Tibial nerve (tissue), 4 donors: ENCODE results near the gene WNT16. TPM values are rescaled to one million over a fixed set of nuclear protein-coding genes. Genes with fewer than 3 reads are reported as not detected.

Experiments
- DNase-seq, 2 donors: peaks; one replicate each; pipeline ENCODE4 v3.0.0-alpha.2; 2019; ENCODE audit warnings: low spot score in 2 of 2
- H3K27ac ChIP-seq, 4 donors: fragments of 200-600 bp; sonication (generic) in 3 of 4; one replicate each; pipeline ENCODE4 v1.5.1; 2017 to 2019; ENCODE audit warnings: mild to moderate bottlenecking in 1 of 4
- H3K27me3 ChIP-seq, 2 donors: fragments of 200-600 bp; sonication (generic) in 1 of 2; one replicate each; pipeline versions ENCODE4 v1.5.1 to v1.6.0; 2017 to 2019
- H3K36me3 ChIP-seq, 3 donors: fragments of 200-600 bp; sonication (generic); one replicate each; pipeline ENCODE4 v1.5.1; 2018 to 2019
- H3K4me1 ChIP-seq, 4 donors: fragments of 200-600 bp; sonication (generic) in 3 of 4; one replicate each; pipeline ENCODE4 v1.5.1; 2017 to 2019
- H3K4me3 ChIP-seq, 4 donors: fragments of 200-600 bp; sonication (generic) in 3 of 4; one replicate each; pipeline ENCODE4 v1.5.1; 2017 to 2019; ENCODE audit warnings: mild to moderate bottlenecking in 1 of 4, moderate library complexity in 1 of 4
- H3K9me3 ChIP-seq, 4 donors: fragments of 200-600 bp; sonication (generic) in 3 of 4; one replicate each; pipeline ENCODE4 v1.5.1; 2017 to 2019
- EP300 ChIP-seq, 2 donors: sonication (generic); formaldehyde crosslinking; IDR thresholded peaks; one replicate each; pipeline ENCODE4 v1.6.1; 2017; ENCODE audit warnings: antibody characterized with exemption in 2 of 2, mild to moderate bottlenecking in 1 of 2
- POLR2A ChIP-seq, 2 donors: fragments of 450-650 bp; IDR thresholded peaks; one replicate each; pipeline ENCODE4 v1.6.1; 2017; ENCODE audit warnings: antibody characterized with exemption in 2 of 2, mild to moderate bottlenecking in 2 of 2, moderate library complexity in 2 of 2
- WGBS, 2 donors: methylation state at CpG; one replicate each; pipeline ENCODE4 v1.1.5; 2018; 5-methylcytosine and 5-hydroxymethylcytosine counted together
- total RNA-seq, 4 donors: library from RNA; depleted of rRNA; stranded (reverse); fragments of >200 nt; gene quantifications; one replicate each; pipeline ENCODE4 v1.1.0, GENCODE V29; 2016
- TF ChIP-seq, protein P1 (sequence below), 5 experiments: fragments of 200-600 bp in 3 of 5; fragments of 450-650 bp in 2 of 5; sonication (generic) in 3 of 5; IDR thresholded peaks; one replicate each; pipeline ENCODE4 v1.5.1; 2016 to 2019; ENCODE audit warnings: antibody characterized with exemption in 5 of 5, mild to moderate bottlenecking in 3 of 5, moderate library complexity in 2 of 5

The WNT16 gene, protein sequence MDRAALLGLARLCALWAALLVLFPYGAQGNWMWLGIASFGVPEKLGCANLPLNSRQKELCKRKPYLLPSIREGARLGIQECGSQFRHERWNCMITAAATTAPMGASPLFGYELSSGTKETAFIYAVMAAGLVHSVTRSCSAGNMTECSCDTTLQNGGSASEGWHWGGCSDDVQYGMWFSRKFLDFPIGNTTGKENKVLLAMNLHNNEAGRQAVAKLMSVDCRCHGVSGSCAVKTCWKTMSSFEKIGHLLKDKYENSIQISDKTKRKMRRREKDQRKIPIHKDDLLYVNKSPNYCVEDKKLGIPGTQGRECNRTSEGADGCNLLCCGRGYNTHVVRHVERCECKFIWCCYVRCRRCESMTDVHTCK
- under 1 TPM in 2 of 4 donors, not detected in 2; 0.20 to 0.21 TPM for total RNA-seq

DNA sequence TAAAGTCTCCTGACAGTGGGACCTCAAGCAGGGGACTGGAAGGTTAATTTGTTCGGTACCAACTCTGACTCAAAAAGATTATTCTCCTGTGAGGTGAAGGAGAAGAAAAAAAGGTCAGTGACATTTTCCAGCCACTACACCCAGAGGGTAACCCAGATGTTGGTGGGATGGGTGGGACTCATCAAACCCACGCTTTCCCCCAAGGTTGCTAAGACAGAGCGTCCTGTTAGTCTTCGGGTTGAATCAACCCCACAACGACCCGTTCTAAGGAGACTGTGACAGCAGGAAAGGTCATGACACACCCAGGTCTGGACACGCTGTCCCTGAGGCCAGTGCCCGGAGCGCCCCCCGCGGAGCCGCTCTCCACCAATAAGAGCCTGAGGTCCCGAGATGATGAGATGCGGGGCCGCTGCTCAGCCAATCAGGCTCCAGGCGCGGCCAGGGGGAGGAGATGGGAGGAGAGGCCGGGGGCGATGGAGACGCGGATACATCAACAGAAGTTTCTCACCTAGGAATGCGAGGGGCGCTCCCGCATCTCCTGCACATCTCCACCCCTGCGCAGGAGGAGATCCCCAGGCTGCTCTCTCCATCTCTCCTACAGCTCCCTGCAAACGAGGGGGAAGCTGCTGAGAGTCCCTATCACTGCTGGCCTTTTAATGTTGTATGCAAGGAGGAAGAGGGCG, at the start of gene WNT16:
TSS of gene WNT16 (plus strand) at position 493 of the 683 bp plus-strand sequence. CDS start 293 bp downstream, outside the sequence.
- no peak within 1 kb of the TSS for H3K27ac ChIP-seq
- 16 to 40% methylated on average over 26 to 27 of the region's 27 CpGs for WGBS, 2 donors
- no peak for TF ChIP-seq EP300 (IDR thresholded peaks at IDR 0.05)
- TF ChIP-seq, protein P1, sequence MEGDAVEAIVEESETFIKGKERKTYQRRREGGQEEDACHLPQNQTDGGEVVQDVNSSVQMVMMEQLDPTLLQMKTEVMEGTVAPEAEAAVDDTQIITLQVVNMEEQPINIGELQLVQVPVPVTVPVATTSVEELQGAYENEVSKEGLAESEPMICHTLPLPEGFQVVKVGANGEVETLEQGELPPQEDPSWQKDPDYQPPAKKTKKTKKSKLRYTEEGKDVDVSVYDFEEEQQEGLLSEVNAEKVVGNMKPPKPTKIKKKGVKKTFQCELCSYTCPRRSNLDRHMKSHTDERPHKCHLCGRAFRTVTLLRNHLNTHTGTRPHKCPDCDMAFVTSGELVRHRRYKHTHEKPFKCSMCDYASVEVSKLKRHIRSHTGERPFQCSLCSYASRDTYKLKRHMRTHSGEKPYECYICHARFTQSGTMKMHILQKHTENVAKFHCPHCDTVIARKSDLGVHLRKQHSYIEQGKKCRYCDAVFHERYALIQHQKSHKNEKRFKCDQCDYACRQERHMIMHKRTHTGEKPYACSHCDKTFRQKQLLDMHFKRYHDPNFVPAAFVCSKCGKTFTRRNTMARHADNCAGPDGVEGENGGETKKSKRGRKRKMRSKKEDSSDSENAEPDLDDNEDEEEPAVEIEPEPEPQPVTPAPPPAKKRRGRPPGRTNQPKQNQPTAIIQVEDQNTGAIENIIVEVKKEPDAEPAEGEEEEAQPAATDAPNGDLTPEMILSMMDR (IDR thresholded peaks at IDR 0.05) = no peak
- TF ChIP-seq POLR2A (IDR thresholded peaks at IDR 0.05) = no peak
- H3K4me1 ChIP-seq = peaks cover 0 to 23% (median 16%) of the 10 kb centered on the region in 4 donors
- no peaks in the 10 kb centered on the region for H3K36me3 ChIP-seq
- H3K9me3 ChIP-seq = no peaks in the 10 kb centered on the region
- no peak for DNase-seq
- H3K27me3 ChIP-seq = peaks cover 0 to 57% of the 10 kb centered on the region in 2 donors
- H3K4me3 ChIP-seq = peak within 1 kb of the TSS; percentile 17 to 43 (median 31)

GRCh38 chr7:121279060-121279620, 49.7 kb upstream of the WNT16 start:
- H3K4me3 ChIP-seq = no peak overlapping the region
- no peak for DNase-seq
- H3K9me3 ChIP-seq = no peaks in the 10 kb centered on the region
- WGBS, 2 donors = 93 to 97% methylated on average over 2 of the region's 2 CpGs
- H3K27me3 ChIP-seq = no peaks in the 10 kb centered on the region
- TF ChIP-seq POLR2A (IDR thresholded peaks at IDR 0.05) (no peak), EP300 (IDR thresholded peaks at IDR 0.05) (no peak)
- TF ChIP-seq, protein P1 (IDR thresholded peaks at IDR 0.05) = no peak
- no peak overlapping the region for H3K27ac ChIP-seq
- H3K4me1 ChIP-seq = no peaks in the 10 kb centered on the region
- H3K36me3 ChIP-seq = peaks cover 0 to 25% (median 0%) of the 10 kb centered on the region in 3 donors

DNA sequence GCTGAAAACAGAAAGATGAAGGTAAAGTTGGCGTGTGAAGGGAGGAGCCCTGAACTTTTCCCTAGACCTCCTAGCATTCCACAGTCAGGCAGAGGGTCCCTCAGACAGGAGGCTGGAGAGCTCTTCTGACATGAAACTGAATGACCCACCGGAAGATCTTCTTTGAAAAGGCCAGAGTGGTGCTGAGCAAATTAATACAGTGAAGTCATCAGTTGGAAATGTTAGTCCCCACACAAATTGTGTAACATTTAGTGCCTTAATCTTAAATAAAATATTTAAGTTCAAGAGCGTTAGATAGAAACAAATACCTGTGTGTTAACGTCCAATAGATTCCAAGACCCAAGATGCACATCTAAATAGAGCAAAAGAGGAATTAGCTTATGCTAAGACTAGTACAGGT, 49.0 kb upstream of the WNT16 start:
- Histone ChIP-seq H3K36me3 (peaks cover 0 to 32% (median 0%) of the 10 kb centered on the region in 3 donors), H3K4me3 (no peak overlapping the region), H3K9me3 (peaks cover 0 to 5% (median 0%) of the 10 kb centered on the region in 4 donors), H3K27ac (no peak overlapping the region), H3K4me1 (no peaks in the 10 kb centered on the region), H3K27me3 (no peaks in the 10 kb centered on the region)
- 84 to 89% methylated on average over 4 of the region's 4 CpGs for WGBS, 2 donors
- DNase-seq = no peak
- TF ChIP-seq, protein P1 (IDR thresholded peaks at IDR 0.05) = no peak
- TF ChIP-seq EP300 (IDR thresholded peaks at IDR 0.05) (no peak), POLR2A (IDR thresholded peaks at IDR 0.05) (no peak)

- WGBS, 2 donors = 80 to 92% methylated on average over 1 of the region's 1 CpG
- TF ChIP-seq, protein P1 (IDR thresholded peaks at IDR 0.05) = no peak
- TF ChIP-seq POLR2A (IDR thresholded peaks at IDR 0.05) (no peak), EP300 (IDR thresholded peaks at IDR 0.05) (no peak)
- no peak for DNase-seq
- no peaks in the 10 kb centered on the region for H3K27me3 ChIP-seq
- no peak overlapping the region for H3K4me3 ChIP-seq
- H3K9me3 ChIP-seq = peaks cover 0 to 10% (median 0%) of the 10 kb centered on the region in 4 donors
- peaks cover 0 to 40% (median 0%) of the 10 kb centered on the region in 3 donors for H3K36me3 ChIP-seq
- H3K27ac ChIP-seq = no peak overlapping the region
- no peaks in the 10 kb centered on the region for H3K4me1 ChIP-seq
These were observed 48.1 kb upstream of the WNT16 start for GRCh38 chr7:121280656-121281055.
